Inflammatory macrophage treated with lipopolysaccharide for 1 hour (primary cell): ENCODE results near the gene NPAS3.

Experiments used
- DNase-seq, 2 donors: peaks; one replicate each; pipeline ENCODE4 v3.0.0-alpha.2; 2020 to 2022

The NPAS3 gene

DNA sequence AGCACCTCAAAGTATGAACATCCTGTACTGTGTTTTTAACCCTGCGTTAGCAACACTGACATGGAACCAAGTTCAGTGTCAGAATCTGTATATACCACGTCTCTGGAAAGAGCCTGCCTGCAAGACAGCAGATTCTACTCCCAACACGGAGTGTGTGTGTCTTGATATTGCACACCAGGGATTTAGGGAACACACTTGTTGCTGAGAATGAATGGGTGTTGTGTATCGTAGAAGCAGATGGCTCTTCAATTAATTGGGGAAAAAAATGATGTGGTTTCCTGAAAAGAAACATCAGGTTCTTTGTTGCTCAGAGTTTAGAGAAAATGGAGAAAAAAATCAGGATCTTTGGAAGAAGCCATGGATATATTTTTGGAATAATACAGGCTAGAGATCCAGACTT, 841.4 kb downstream of the NPAS3 start:
- no peak for DNase-seq

DNA sequence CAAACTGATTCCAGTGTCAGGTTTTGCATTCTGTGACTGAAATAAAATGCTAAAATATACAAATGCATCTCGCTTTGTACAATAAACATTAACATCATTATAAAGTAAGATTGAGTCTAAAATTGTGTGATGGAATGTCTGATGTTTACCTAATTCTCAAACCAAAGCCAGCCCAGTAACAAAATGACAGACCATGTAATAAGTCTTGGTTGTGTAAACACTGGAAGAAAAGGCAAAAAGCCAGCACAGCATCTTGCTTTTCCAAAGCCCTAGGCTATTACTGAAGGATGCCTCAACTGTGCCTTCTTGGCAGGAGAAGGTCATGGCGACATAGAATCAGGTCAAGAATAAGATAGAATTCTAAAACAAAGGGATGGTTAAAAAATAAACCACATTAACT, 842.6 kb downstream of the NPAS3 start:
- DNase-seq = no peak

DNA sequence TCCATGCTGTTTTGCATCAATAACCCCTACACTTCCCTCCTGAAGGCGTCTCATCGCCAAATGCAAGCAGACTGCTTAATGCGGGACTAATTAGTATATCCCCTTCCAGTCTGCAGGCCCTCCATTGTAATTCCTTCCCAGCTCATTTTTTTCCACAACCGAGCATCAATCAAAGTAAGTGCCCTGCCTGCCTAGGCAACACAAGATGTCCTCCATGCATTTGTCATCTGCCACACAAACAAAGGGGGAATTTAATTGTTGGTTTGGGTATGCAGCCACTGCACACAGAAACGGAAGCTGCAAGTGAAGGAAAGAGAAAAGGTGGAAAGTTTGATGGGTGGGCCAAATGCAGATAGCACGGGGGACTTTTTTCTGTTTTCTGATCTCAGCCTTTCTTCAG, 844.2 kb downstream of the NPAS3 start:
- DNase-seq = no peak

DNA sequence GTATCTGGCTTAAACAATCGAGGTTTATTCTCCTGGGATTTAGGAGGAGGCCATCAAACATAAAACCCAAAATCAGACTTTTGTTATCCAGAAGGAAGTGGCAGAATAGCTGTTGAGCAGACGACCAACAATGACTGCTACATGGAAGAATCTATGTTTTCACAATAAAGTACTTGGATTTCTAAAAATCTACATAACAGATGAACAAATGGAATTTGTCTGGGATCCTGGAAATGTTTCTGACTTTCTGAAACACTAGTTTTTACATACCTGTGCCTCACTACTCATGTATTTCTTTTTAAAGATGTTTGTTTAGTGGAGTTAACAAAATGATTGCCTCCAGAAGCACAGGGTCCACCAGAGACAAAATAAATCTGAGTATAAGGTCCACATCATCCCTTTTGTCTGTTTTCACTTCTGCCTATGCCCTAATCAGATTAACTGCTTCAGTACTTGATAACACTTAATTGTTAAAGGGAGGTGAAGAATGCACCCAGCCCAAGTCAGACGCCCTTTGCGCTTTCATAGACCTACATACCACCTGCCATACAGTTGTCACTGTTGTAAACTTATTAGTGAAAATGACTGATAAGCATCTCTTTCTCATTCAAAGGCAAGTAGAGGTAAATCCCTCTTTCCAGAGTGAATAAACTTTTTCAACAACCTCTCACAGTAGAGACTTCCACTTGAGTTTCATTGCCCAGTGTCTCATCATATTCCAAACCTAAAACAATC, 847.6 kb downstream of the NPAS3 start:
- no peak for DNase-seq

DNA sequence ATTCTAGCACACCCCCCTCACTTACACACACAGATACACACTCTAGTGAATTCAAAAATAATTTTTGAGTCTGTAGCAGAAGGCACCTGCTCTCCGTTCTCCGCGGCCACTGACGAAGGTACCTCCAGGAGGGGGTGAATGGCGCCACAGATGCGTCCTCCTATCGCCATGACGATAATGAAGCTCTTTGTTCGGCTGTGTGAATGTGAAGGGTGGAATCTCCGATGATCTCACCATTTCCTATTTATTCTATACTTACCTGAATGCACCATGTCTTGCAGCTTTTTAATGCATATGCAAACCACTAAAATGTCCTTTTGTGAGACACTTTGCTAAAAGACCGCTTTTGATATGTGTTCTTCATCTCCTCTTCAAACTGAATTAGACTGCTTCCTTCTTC, 849.5 kb downstream of the NPAS3 start:
- DNase-seq = no peak

DNA sequence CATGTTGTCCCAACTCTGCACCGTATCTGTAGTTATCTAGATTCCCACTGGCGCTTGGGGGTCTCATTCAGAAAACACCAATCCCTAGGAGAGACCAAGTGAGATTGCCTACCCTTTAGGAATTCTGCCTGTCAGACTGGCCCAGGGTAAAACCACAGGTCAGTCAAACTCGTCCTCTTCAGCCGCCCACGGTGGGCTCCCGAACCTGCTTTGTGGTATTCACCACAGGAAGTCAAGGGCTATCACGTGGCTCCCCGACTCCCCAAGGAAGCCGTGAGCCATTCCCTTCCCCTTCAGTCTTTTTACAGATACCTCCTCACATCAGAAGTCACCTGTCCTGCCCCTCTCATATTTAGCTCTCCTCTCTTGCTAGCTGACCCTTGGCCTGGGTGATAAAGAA, 852.3 kb downstream of the NPAS3 start:
- DNase-seq = no peak

DNA sequence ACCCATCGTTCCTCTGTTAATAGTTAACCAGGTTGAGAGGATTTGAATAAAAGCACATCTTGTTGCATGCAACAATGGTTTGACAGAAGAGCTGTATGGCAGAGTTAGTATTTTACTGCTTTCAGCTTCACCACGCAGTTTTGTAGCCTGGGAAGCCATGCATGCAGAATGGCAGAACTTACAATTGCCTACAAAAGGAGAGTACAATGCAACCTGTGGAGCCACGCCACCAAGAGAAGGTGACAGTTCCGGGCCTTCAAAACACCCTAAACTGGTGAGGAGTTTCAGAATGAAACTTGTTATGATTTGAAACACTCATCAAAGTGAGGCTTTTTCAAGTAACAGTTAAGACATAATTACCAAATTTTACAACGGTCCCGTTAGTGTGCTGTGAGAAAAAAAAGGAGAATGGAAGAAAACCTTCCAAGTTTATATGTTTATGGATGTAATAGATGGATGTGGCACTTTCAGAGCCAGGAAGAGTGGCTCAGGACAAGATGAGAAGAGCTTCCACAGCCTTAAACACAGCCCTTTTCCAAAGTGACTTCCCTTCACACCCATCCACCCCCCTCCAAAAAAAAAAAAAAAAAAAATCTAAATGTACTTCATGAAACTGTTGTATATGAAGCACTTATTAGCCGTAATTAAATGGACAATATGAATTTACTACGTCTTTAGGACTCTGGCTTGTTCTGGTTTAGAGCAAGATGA, 853.5 kb downstream of the NPAS3 start:
- no peak for DNase-seq

DNA sequence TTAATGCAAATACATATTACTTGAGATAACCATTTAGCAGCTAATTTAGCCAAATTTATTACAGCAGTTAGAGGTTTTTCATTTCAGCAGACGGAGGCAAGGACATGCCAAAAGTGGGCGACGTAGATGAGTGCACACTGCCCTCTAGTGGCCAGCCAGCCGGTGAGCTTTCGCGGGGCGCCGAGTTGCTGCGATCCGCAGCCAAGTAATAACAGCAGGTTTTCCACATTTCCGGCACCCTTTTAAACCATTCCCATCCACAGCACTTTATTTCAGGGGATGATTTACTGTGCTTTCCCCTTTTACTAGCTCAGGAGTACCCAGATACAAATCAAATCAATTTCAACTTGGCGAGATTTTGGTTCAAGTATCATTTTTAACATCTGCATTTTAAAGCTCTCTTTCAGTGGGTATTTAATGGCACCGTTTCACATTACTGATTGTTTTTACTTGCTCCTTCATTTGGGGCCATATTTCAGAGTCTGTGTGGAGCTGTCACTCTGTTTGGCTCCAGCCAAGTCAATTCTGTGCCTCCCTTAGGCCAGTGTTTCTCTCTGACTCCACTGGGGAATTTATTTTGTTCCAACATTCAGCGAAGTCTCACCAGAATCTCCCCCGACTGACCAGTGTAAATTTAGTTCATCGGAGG, 854.2 kb downstream of the NPAS3 start:
- DNase-seq = peak; percentile 20 to 78

DNA sequence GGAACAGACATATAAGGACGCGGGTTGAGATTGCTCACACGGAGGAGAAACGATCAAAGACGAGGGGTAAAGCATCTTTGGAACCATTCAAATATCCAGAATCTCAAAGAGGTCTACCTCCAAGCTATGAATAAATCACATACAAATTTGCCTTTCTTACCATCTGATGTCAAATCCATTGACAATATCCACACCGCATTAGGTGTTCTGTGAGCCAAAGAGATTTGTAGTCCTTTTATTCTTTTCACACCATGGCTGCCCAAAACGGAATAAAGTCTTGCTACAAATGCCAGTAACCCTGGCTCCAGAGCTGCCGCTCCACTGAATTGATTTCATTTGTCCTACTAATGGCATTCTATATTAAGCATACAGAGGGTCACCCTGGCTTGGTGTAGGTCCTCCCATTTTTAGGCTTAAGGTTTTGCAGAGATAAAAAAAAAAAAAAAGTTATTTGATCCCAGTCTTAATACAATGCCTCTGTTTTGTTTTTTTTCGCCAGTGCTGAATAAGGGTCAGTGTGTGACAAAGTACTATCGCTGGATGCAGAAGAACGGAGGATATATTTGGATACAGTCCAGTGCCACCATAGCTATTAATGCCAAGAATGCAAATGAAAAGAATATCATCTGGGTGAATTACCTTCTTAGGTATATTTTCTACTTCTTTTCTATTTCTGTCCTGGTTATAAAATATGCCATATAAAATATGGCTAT, 854.9 kb downstream of the NPAS3 start:
- no peak for DNase-seq

DNA sequence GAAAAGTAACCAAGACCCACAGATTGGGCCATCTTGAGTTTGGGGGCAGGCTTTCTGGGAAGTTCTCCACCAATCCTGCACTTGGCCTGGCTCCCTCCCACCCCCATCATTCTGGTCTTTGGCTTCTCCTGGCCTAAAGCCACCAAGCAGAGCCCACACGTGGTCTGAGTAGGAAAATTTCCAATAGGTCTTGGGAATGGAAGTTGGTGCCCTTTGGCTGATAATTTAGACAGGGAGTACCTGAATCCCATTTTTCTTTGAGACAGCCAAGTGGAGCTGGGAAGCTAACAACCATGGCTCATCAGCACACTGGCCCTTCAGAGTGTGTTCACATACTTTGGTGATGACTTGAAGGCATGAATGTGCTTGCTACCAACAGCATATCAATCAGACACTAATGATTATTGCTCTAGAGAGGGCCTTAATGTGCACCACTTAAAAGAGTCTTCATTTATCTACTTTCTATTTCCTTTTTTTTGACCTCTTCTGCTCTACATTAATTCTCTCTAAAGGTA, 856.2 kb downstream of the NPAS3 start:
- no peak for DNase-seq

DNA sequence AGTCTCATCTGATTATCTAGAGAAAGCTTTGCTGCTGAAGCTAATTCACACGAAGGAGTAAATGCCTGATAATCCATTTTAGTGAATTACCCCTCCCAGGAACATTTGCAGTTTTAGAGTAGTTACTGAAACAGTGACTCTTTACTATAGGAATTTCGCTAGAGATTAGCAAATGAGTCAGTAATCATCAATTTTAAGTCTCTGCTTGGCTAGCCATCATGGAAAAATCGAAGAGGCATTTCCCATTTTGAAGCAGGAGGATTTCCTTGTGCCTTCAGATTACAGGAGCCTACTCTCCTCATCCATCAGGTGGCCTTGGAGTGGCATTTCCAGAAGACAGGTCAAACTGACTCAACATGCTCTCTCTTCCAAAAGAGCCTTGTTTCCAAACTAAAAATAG, 857.7 kb downstream of the NPAS3 start:
- DNase-seq = no peak

DNA sequence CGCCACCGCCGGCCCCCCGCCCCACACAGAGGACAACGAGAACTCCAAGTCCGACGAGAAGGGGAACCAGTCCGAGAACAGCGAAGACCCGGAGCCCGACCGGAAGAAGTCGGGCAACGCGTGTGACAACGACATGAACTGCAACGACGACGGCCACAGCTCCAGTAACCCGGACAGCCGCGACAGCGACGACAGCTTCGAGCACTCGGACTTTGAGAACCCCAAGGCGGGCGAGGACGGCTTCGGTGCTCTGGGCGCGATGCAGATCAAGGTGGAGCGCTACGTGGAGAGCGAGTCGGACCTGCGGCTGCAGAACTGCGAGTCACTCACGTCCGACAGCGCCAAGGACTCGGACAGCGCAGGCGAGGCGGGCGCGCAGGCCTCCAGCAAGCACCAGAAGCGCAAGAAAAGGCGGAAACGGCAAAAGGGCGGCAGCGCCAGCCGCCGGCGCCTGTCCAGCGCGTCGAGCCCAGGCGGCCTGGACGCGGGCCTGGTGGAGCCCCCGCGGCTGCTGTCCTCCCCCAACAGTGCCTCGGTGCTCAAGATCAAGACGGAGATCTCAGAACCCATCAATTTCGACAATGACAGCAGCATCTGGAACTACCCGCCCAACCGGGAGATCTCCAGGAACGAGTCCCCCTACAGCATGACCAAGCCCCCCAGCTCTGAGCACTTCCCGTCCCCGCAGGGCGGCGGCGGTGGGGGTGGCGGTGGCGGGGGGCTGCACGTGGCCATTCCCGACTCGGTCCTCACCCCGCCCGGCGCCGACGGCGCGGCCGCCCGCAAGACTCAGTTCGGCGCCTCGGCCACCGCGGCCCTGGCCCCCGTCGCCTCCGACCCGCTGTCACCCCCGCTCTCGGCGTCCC, 861.3 kb downstream of the NPAS3 start:
- no peak for DNase-seq

DNA sequence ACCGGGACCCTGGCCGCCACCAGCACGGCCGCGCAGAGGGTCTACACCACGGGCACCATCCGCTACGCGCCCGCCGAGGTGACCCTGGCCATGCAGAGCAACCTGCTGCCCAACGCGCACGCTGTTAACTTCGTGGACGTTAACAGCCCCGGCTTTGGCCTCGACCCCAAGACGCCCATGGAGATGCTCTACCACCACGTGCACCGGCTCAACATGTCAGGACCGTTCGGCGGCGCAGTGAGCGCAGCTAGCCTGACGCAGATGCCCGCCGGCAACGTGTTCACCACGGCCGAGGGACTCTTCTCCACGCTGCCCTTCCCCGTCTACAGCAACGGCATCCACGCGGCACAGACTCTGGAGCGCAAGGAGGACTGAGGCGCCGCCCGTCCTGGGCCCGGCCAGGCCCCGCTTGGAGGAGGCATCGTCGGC, 862.1 kb downstream of the NPAS3 start:
- DNase-seq = no peak

DNA sequence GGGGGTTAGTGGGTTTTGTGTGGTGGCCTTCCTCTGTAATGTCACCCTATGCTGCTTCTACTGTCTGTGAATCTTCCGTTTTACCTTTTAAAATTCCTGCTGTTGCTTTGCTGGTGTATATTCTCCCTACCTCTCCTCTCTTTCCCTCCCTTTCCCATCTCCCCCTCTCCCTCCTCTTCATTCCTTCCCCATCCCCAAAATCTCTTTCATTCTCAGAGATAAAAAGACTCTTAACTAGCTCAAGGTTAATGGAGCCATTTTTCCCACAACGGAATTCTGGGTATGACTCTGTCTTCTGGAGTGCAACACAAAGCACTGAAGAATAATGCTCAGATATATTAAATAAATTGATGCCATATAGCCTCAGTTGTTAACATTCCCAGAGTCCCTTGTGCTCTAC, 864.1 kb downstream of the NPAS3 start:
- DNase-seq = no peak

DNA sequence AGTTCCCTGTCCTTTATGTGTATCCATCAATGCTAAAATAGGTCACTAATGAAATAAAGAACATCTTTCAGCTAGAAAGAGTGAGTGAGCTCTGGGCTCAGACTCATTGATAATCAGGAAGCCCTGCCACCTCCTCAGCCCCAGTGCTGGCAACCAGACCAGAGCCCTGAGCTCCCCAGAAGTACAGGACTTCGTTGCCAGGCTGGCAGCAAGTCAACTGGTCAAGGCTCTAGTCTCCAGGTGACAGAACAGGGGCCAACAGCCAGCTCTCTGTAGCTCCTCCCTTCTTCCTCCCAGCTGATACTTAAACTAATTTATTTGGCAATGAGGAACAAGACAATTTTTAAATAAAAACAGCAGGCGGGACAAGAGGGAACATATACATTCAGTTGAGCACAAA, 866.9 kb downstream of the NPAS3 start:
- DNase-seq = no peak

DNA sequence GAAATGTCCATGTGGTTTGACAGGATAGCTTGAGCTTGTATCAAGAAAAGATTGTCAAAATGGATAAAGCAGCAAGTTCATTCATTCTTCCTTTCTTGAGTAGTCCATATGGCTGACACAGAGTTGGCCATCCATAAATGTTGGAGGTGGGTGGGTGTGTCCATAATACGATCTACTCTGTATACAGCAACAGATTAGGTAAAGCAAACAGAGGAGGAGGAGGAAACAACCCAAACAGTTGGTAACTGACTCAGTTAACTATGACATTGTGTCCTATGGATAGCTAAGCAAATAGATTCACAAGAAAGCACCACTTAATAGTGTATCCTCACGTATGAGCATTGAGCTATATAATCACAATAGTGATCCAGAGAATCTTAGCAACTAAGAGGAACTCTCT, 868.2 kb downstream of the NPAS3 start:
- no peak for DNase-seq

DNA sequence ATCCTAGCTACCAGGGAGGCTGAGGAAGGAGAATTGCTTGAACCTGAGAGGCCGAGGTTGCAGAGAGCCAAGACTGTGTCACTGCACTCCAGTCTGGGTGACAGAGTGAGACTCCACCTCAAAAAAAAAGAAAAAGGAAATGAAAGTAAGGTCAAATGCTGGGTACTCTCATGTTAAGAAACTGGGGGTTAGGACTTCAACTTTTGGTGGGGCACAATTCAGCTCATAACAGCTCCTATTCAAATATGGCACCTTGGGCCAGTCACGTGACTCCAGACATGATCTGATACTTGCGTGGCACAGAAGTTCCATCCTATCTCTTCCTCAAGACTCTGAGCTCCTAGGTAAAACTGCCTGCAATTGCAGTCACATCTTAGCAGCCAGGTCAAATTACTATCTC, 869.5 kb downstream of the NPAS3 start:
- no peak for DNase-seq

DNA sequence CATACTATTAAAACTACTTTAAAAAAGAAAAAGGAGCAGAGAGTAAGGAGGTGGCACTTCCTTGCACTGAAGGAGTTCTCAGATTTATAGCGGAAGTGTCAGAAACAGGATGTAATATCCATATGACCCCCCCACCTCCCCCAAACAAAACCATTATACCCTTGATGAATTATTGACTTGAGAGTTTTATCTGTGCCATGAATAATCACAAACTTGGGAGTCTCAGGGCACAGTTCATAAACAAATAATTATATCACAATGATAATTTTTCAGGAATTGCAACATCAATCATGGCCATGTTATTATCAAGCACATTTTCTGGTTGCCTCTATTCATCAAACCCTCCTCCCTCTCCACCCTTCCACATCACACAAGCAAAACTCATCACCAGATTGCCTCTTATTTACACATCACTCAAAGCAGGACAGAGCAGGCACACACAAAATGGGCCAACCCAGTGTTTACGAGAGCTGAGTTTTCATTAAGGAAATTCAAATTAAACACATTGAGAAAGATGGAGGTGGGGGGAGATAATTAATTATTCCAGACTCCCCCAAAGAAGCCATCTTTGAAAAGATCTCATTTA, 870.8 kb downstream of the NPAS3 start:
- DNase-seq = no peak

DNA sequence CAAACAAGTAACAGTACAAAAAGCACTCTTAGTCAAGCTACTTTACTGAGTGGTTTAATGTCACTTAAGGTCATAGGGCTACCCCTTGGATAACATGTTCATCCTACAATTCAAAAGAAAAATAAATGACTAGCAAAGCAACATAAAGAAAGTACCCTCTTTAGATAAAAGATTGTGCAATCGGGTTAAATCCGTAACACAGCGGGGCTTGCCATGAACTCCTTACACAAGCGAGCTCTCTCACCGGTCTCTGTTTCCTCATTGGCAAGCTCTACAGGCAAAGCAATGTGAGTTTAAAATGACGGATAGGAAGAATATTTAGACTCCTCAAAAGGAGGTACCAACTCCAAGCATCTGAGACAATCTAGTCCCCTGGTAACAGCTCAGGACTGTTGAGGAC, 871.6 kb downstream of the NPAS3 start:
- peak in 1 of 2 donors; percentile 6 for DNase-seq

DNA sequence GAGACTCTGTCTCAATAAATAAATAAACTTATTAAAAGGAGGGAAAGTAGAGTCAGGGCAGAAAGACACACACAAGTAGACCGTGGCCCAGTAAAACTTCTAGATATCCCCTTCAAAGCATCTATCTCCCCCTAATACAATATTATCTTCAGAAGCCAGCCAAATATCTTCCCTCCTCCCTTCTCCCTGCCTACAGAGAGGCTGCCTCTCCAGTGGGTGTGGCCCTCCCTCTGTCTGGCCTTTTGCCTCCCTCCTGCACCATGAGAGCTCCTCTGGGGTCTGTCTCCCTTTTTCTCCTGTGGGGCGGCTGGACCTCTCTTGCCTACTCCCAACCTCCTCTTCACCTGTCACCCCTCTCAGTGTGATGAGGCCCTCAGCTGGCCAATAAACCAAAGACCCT, 873.0 kb downstream of the NPAS3 start:
- no peak for DNase-seq

DNA sequence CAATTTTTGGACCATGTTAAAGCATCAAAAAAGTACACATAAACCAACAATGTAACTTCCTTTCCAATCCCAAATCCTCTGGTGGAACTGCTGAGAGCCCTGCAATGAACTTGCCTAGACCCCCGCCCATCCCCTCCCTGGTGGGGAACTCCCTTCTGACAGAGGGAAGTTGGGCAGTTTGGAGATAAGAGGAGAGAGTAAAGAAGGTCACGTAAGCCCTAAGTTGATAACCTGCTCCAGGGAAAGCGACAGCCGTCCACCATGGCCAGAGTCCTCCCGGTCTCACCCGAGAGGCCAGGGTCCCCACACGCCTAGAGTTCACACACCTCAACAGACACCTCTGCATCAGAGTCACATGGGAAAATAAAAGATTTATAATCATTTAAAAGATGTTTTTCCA, 873.5 kb downstream of the NPAS3 start:
- no peak for DNase-seq

DNA sequence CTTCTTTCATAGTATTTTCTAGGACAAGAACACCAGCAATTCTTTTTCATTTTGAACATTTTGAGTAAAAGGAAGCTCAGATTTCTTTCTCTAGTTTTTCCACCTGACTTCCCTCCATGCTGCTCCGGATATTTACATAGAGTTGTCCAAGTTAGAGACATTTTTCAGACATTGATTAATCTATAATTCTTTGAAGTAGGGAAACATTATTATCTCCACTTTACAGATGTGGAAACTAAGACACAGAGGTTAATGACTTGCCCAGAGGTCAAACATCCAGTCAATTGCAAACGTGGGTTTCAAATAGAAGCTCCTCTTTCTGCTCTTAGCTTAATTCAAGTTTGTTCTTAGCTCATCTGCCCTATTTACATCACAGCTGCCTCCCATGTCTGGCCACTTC, 873.9 kb downstream of the NPAS3 start:
- no peak for DNase-seq
